ENCODE measurements around the gene ICAM2.

DNA sequence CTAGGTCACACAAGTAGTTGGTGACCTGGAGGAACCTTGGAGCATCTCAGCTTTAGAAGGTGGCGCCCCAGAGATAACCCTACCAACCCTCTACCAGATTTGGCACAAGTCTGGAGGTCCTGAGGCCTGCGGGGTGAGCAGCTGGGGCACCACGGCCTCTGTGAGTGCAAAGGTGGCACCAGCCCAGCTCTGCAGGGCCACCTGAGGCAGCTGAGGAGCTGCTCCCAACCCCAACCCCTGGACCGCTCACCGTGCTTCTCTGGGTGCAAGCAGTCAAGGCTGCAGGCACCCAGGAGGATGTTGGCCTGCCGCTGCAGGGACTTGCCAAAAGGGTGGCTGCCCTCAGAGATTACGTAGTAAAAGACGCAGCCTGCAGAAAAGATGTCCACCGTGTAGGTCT is 28.4 kb upstream of the ICAM2 start:
- TF ChIP-seq, protein P1, sequence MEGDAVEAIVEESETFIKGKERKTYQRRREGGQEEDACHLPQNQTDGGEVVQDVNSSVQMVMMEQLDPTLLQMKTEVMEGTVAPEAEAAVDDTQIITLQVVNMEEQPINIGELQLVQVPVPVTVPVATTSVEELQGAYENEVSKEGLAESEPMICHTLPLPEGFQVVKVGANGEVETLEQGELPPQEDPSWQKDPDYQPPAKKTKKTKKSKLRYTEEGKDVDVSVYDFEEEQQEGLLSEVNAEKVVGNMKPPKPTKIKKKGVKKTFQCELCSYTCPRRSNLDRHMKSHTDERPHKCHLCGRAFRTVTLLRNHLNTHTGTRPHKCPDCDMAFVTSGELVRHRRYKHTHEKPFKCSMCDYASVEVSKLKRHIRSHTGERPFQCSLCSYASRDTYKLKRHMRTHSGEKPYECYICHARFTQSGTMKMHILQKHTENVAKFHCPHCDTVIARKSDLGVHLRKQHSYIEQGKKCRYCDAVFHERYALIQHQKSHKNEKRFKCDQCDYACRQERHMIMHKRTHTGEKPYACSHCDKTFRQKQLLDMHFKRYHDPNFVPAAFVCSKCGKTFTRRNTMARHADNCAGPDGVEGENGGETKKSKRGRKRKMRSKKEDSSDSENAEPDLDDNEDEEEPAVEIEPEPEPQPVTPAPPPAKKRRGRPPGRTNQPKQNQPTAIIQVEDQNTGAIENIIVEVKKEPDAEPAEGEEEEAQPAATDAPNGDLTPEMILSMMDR (IDR thresholded peaks at IDR 0.05): no peak
- TF ChIP-seq ZFX (IDR thresholded peaks at IDR 0.05; ENCODE audit: borderline replicate concordance): no peak

Data from 22Rv1 (cell line).